GM21529 (cell line): ENCODE data around the gene LTBP2.
A peak's percentile ranks its signal among the peaks of the same experiment; 100 is the strongest.

Experiments used
- ATAC-seq: cut with Tn5 transposase; IDR thresholded peaks from one replicate; pipeline ENCODE4 v1.9.1; 2021; ENCODE audit not compliant: unreplicated experiment

The LTBP2 gene

GRCh38 chr14:74613211-74613914, 1.3 kb upstream of the LTBP2 start:
- no peak for ATAC-seq

GRCh38 chr14:74612350-74613021, 449 bp upstream of the LTBP2 start:
- peak; percentile 72 for ATAC-seq

- ATAC-seq, result no peak
Observed at GRCh38 chr14:74610866-74611649, 979 bp downstream of the LTBP2 start.

- no peak for ATAC-seq
Observed at GRCh38 chr14:74610199-74610865, 1.7 kb downstream of the LTBP2 start.

GRCh38 chr14:74609721-74610120, 2.3 kb downstream of the LTBP2 start:
- no peak for ATAC-seq

- ATAC-seq, result peak; percentile 47
Observed at GRCh38 chr14:74608959-74609611, 3.0 kb downstream of the LTBP2 start.

GRCh38 chr14:74606727-74607126, 5.3 kb downstream of the LTBP2 start:
- no peak for ATAC-seq

GRCh38 chr14:74605531-74606223, 6.4 kb downstream of the LTBP2 start:
- no peak for ATAC-seq

GRCh38 chr14:74604911-74605310, 7.1 kb downstream of the LTBP2 start:
- no peak for ATAC-seq

- no peak for ATAC-seq
Observed at GRCh38 chr14:74604157-74604556, 7.9 kb downstream of the LTBP2 start.

- no peak for ATAC-seq
Observed at GRCh38 chr14:74601982-74602381, 10.1 kb downstream of the LTBP2 start.

- ATAC-seq, result no peak
Observed at GRCh38 chr14:74599946-74600345, 12.1 kb downstream of the LTBP2 start.

- ATAC-seq, result no peak
Observed at GRCh38 chr14:74599321-74599761, 12.7 kb downstream of the LTBP2 start.

GRCh38 chr14:74596741-74597450, 15.1 kb downstream of the LTBP2 start:
- ATAC-seq, result no peak

GRCh38 chr14:74595006-74595735, 16.9 kb downstream of the LTBP2 start:
- ATAC-seq, result no peak

GRCh38 chr14:74594606-74595005, 17.4 kb downstream of the LTBP2 start:
- ATAC-seq, result no peak

- no peak for ATAC-seq
Observed at GRCh38 chr14:74594029-74594428, 18.0 kb downstream of the LTBP2 start.

- ATAC-seq, result no peak
Observed at GRCh38 chr14:74593241-74593953, 18.6 kb downstream of the LTBP2 start.
